ENCODE measurements around the gene ADARB2.

ADARB2 gene

GRCh38 chr10:1299041-1299726, 438.1 kb downstream of the ADARB2 start:
- TF ChIP-seq, protein P1, sequence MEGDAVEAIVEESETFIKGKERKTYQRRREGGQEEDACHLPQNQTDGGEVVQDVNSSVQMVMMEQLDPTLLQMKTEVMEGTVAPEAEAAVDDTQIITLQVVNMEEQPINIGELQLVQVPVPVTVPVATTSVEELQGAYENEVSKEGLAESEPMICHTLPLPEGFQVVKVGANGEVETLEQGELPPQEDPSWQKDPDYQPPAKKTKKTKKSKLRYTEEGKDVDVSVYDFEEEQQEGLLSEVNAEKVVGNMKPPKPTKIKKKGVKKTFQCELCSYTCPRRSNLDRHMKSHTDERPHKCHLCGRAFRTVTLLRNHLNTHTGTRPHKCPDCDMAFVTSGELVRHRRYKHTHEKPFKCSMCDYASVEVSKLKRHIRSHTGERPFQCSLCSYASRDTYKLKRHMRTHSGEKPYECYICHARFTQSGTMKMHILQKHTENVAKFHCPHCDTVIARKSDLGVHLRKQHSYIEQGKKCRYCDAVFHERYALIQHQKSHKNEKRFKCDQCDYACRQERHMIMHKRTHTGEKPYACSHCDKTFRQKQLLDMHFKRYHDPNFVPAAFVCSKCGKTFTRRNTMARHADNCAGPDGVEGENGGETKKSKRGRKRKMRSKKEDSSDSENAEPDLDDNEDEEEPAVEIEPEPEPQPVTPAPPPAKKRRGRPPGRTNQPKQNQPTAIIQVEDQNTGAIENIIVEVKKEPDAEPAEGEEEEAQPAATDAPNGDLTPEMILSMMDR (IDR thresholded peaks at IDR 0.05; ENCODE audit: control insufficient read depth, insufficient read depth, low read depth, low read length, missing control alignments), result no peak
- no peak for DNase-seq (ENCODE audit: low read depth)
- no peak overlapping the region for H3K4me3 ChIP-seq (ENCODE audit: control insufficient read depth, low read depth, low read length)

DNA sequence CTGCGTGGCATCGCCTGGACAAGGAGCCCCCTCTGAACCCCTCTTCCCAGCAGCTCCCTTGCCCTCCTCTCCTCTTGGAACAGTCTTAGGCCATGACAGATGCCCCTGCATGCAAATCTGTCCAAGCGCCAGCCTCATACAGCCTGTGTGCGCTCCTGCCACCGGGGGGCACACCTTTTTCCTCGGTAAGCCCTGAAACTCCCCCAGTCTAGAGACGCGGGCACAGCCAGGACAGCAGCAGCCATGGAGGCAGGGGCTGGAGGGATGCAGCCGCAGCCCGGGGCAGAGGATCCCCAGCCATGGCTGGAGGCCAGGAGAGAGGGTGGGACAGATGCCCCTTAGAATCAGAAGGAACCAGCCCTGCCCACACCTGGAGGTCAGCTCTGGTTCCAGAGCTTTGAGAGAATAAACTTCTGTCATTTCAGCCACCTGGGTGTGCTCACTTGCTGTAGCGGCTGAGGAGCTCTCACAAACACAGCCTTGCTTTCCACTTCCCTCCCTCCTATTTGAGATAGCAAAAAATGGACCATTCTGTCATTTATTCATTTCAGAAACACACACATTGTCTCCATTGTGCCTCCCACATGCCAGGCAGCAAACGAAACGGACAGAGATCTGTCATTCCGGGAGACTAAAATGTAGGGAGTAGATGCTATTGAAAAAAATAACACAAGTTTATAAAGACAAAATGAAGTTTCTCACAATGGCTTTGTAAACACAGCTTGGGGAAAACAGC, 439.6 kb downstream of the ADARB2 start:
- TF ChIP-seq, protein P1 (IDR thresholded peaks at IDR 0.05; ENCODE audit: control insufficient read depth, insufficient read depth, low read depth, low read length, missing control alignments), result no peak
- H3K4me3 ChIP-seq (ENCODE audit: control insufficient read depth, low read depth, low read length), result no peak overlapping the region
- no peak for DNase-seq (ENCODE audit: low read depth)

GRCh38 chr10:1295756-1296480, 441.4 kb downstream of the ADARB2 start:
- H3K4me3 ChIP-seq (ENCODE audit: control insufficient read depth, low read depth, low read length), result no peak overlapping the region
- no peak for DNase-seq (ENCODE audit: low read depth)
- TF ChIP-seq, protein P1 (IDR thresholded peaks at IDR 0.05; ENCODE audit: control insufficient read depth, insufficient read depth, low read depth, low read length, missing control alignments), result no peak

DNA sequence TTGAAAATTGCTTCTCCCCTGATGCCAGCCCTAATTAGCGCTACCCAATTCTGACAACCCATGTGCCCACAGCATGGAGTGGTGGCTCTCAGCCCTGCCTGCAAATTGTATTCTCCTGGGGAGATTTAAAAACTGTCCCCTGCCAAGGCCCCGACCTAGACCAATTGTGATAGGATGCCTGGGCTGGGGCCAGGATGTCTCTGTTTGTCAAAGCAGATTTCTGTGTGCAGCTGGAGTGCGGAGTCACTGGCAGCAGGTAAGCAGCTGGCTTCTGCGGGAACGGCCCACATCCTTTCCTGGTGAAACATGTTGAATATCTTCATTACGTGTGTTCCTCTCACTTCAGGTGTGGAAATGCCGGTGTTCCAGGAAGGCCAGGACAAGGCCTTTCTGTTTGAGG, 442.6 kb downstream of the ADARB2 start:
- TF ChIP-seq, protein P1 (IDR thresholded peaks at IDR 0.05; ENCODE audit: control insufficient read depth, insufficient read depth, low read depth, low read length, missing control alignments), result no peak
- no peak for DNase-seq (ENCODE audit: low read depth)
- H3K4me3 ChIP-seq (ENCODE audit: control insufficient read depth, low read depth, low read length), result no peak overlapping the region

GRCh38 chr10:1293636-1294435, 443.5 kb downstream of the ADARB2 start:
- DNase-seq (ENCODE audit: low read depth), result no peak
- TF ChIP-seq, protein P1 (IDR thresholded peaks at IDR 0.05; ENCODE audit: control insufficient read depth, insufficient read depth, low read depth, low read length, missing control alignments), result no peak
- H3K4me3 ChIP-seq (ENCODE audit: control insufficient read depth, low read depth, low read length), result no peak overlapping the region

- TF ChIP-seq, protein P1 (IDR thresholded peaks at IDR 0.05; ENCODE audit: control insufficient read depth, insufficient read depth, low read depth, low read length, missing control alignments), result no peak
- no peak for DNase-seq (ENCODE audit: low read depth)
- no peak overlapping the region for H3K4me3 ChIP-seq (ENCODE audit: control insufficient read depth, low read depth, low read length)
These were observed 444.2 kb downstream of the ADARB2 start for GRCh38 chr10:1293157-1293556.

Measured in AG09309 (cell line).